NCI-H1930 (cell line): Measurements from ENCODE around the gene ZNF81.
"Not testable (repeated sequence)": the region's sequence is repeated elsewhere in the genome, so short reads cannot be mapped to it uniquely, and the experiment has no call there.

ENCODE experiments used
- DNase-seq, 2 experiments: peaks; one replicate each; lab custom pipeline; 2025; lab: John Stamatoyannopoulos, UW

The ZNF81 gene

DNA sequence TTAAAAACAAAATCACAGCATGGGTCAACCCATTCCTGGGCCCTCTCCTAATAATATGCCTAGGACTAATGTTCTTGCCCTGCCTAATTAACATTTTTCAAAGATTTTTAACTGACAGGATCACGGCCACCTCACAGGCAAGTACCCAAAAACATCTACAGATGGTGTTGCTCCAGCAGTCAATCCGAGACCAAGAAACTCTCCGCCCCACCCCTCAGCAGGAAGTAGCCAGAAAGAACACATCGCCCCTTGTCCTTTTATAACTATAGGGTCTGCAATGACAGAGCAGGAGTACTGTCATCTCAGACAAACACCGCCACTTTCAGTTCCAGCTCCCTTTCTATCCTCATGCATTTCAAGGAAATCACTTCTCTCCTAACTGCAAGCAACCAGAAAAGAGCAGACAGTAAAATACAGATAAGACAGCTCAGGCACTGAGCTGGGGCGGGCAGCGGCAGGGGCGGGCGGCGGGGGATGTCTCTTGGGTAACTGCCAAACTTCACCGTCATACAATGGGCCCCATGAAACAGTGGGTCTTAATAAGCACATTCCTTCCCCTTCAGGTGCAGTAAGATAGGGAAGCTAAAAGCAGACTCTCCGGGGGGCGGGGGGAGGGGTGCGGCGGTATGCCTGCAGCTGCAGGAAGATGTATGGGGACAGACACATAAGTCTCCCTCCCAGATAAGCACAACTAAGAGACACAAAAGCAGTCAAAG lies 99.7 kb downstream of the ZNF81 start:
- DNase-seq = no peak

GRCh38 chrX:47936940-47937317 lies 100.2 kb downstream of the ZNF81 start:
- no peak for DNase-seq

DNA sequence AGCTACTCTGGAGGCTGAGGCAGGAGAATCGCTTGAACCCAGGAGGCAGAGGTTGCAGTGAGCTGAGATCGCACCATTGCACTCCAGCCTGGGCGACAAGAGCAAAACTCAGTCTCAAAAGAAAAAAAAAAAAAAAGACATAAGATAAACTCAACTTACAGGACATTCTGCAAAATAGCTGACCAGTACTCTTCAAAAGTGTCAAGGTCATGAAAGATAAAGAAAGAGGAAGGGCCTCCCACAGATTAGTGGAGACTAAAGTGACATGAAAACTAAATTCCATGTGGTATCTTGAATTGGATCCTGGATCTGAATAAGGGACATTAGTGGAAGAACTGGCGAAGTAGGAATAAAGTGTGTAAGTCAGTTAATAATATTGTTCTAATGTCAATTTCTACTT lies 103.7 kb downstream of the ZNF81 start:
- no peak for DNase-seq

DNA sequence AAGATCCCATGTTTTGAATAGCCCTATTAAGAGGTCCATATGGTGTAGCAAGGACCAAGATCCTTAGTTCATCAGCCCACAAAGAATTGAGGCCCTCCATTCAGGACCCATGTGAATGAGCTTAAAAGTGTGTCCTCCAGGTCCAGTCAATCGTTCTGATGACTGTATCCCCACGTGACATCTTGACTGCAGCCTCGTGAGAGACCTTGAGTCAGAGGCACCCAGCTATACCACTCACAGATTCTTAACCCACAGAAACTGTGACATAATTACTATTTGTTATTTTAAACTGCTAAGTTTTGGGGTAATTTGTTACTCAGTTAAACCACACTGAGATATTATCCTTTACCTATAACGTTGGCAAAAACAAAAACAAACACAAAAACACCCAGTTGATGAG lies 104.7 kb downstream of the ZNF81 start:
- no peak for DNase-seq

- not testable (repeated sequence) for DNase-seq
Measured at GRCh38 chrX:47955295-47955694, 118.6 kb downstream of the ZNF81 start.

DNA sequence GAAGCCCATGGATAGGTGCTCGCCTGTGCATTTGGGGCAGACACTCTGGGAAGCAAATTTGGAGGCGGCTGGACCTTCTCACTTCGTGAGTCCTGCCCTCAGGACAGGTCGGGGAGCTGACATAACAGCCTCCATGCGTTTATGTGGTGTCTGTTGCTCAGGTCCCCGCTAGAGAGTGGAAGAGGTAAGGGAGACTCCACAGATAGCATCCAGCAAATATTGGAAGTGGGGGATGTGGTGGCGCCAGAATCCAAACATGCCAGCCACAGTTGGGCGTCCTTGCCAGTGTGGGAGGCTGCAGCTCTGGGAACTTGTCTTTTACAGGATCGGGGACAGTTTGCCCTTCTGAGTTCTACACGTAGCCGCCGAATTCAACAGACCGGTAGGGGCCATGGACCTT lies 119.3 kb downstream of the ZNF81 start:
- no peak for DNase-seq

DNA sequence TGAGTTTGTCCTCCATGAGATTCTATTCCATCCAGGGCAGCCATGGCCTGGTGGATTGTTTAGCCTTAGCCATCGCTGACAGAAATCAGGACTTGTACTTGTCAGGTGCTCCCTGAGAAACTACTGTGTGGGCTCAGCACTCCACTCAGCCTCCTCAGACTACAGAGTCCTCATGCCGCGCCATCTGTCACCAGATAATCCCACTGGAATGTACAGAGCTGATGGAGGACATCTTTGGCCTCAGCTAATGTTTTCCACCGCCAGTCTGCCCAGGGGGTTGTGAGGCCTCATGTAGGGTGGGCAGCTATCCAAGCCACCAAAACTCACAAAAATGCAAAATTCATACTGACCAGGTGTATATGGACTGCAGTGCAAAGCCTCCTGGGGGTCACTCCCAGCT lies 121.5 kb downstream of the ZNF81 start:
- DNase-seq = not testable (repeated sequence)

GRCh38 chrX:47958761-47959342 lies 122.2 kb downstream of the ZNF81 start:
- no peak for DNase-seq

GRCh38 chrX:47960406-47960805 lies 123.7 kb downstream of the ZNF81 start:
- no peak for DNase-seq

DNA sequence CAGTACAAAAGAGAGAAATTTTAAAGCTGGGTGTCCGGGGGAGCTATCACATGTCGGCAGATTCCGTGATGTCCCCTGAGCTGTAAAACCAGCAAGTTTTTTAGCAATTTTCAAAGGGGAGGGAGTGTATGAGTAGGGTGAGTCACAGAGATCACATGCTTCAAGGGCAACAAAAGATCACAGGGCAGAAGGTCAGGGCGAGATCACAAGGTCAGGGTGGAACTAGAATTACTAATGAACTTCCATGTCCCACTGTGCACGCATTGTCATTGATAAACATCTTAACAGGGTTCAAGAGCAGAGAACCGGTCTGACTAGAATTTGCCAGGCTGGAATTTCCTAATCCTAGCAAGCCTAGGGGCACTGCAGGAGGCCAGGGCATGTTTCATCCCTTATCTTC lies 125.1 kb downstream of the ZNF81 start:
- DNase-seq = not testable (repeated sequence)

GRCh38 chrX:47965526-47965925 lies 128.8 kb downstream of the ZNF81 start:
- not testable (repeated sequence) for DNase-seq
